Ishikawa (cell line): ENCODE results near the gene ADD3.

ENCODE experiments used
- CEBPB ChIP-seq: IDR thresholded peaks from 2 replicates; pipeline ENCODE4 v1.6.1; 2012
- CREB1 ChIP-seq: IDR thresholded peaks from 2 replicates; pipeline ENCODE4 v1.6.1; 2012; ENCODE audit warnings: low read depth
- EGR1 ChIP-seq: IDR thresholded peaks from 2 replicates; pipeline ENCODE4 v1.6.1; 2012
- EP300 ChIP-seq: IDR thresholded peaks from 2 replicates; pipeline ENCODE4 v1.6.1; 2012; ENCODE audit warnings: borderline replicate concordance
- FOXM1 ChIP-seq: IDR thresholded peaks from 2 replicates; pipeline ENCODE4 v1.6.1; 2012; ENCODE audit warnings: low read depth, borderline replicate concordance
- MAX ChIP-seq: IDR thresholded peaks from 2 replicates; pipeline ENCODE4 v1.6.1; 2012
- NFIC ChIP-seq: IDR thresholded peaks from 2 replicates; pipeline ENCODE4 v1.6.1; 2012
- RAD21 ChIP-seq: IDR thresholded peaks from 2 replicates; pipeline ENCODE4 v1.6.1; 2012; ENCODE audit warnings: low read depth
- TAF1 ChIP-seq: IDR thresholded peaks from 2 replicates; pipeline ENCODE4 v1.6.1; 2012; ENCODE audit warnings: low read depth, mild to moderate bottlenecking
- TCF12 ChIP-seq: IDR thresholded peaks from 2 replicates; pipeline ENCODE4 v1.6.1; 2012; ENCODE audit warnings: low read depth
- TEAD4 ChIP-seq: IDR thresholded peaks from 2 replicates; pipeline ENCODE4 v1.6.1; 2012
- YY1 ChIP-seq: IDR thresholded peaks from 2 replicates; pipeline ENCODE4 v1.6.1; 2012; ENCODE audit warnings: low read depth
- ZBTB7A ChIP-seq: IDR thresholded peaks from 2 replicates; pipeline ENCODE4 v1.6.1; 2012; ENCODE audit warnings: low read depth
- TF ChIP-seq, protein P1 (sequence below): IDR thresholded peaks from 2 replicates; pipeline ENCODE4 v1.6.1; 2012; ENCODE audit warnings: low read depth, mild to moderate bottlenecking
- TF ChIP-seq, protein P2 (sequence below): IDR thresholded peaks from 2 replicates; pipeline ENCODE4 v1.6.1; 2012

ADD3 gene

DNA sequence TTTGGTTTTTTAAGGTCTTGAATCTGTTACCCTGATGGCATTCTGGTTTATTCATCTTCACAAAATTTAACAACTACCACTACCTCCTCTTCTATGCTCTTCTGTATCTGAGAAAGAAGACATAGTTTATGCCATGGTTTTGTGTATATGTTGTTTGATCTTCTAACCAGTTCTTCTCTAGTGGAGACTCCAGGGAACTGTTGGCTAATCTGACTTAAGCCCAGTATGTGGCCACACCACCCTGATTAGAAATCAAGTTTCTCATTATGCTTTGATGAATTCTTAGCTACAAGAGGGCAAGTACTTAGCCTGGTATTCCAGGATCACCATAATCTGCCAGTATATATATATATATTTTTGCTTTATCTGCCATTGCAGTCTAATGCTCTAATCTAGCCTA, 100.1 kb downstream of the ADD3 start:
- no peak for TF ChIP-seq FOXM1
- TF ChIP-seq MAX = no peak
- no peak for TF ChIP-seq CREB1
- TF ChIP-seq NFIC = no peak
- no peak for TF ChIP-seq TCF12
- no peak for TF ChIP-seq CEBPB
- TF ChIP-seq RAD21 = no peak
- TF ChIP-seq TAF1 = no peak

GRCh38 chr10:110109511-110109910, 101.7 kb downstream of the ADD3 start:
- no peak for TF ChIP-seq RAD21
- TF ChIP-seq YY1 = no peak
- no peak for TF ChIP-seq EP300
- TF ChIP-seq NFIC = no peak
- no peak for TF ChIP-seq TEAD4
- TF ChIP-seq EGR1 = no peak
- TF ChIP-seq, protein P1, sequence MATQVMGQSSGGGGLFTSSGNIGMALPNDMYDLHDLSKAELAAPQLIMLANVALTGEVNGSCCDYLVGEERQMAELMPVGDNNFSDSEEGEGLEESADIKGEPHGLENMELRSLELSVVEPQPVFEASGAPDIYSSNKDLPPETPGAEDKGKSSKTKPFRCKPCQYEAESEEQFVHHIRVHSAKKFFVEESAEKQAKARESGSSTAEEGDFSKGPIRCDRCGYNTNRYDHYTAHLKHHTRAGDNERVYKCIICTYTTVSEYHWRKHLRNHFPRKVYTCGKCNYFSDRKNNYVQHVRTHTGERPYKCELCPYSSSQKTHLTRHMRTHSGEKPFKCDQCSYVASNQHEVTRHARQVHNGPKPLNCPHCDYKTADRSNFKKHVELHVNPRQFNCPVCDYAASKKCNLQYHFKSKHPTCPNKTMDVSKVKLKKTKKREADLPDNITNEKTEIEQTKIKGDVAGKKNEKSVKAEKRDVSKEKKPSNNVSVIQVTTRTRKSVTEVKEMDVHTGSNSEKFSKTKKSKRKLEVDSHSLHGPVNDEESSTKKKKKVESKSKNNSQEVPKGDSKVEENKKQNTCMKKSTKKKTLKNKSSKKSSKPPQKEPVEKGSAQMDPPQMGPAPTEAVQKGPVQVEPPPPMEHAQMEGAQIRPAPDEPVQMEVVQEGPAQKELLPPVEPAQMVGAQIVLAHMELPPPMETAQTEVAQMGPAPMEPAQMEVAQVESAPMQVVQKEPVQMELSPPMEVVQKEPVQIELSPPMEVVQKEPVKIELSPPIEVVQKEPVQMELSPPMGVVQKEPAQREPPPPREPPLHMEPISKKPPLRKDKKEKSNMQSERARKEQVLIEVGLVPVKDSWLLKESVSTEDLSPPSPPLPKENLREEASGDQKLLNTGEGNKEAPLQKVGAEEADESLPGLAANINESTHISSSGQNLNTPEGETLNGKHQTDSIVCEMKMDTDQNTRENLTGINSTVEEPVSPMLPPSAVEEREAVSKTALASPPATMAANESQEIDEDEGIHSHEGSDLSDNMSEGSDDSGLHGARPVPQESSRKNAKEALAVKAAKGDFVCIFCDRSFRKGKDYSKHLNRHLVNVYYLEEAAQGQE = no peak
- no peak for TF ChIP-seq CEBPB
- no peak for TF ChIP-seq TCF12
- TF ChIP-seq ZBTB7A = no peak
- TF ChIP-seq CREB1 = no peak
- no peak for TF ChIP-seq MAX
- TF ChIP-seq FOXM1 = no peak
- TF ChIP-seq, protein P2, sequence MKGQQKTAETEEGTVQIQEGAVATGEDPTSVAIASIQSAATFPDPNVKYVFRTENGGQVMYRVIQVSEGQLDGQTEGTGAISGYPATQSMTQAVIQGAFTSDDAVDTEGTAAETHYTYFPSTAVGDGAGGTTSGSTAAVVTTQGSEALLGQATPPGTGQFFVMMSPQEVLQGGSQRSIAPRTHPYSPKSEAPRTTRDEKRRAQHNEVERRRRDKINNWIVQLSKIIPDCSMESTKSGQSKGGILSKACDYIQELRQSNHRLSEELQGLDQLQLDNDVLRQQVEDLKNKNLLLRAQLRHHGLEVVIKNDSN = no peak
- TF ChIP-seq TAF1 = no peak

GRCh38 chr10:110110338-110110737, 102.6 kb downstream of the ADD3 start:
- no peak for TF ChIP-seq TEAD4

DNA sequence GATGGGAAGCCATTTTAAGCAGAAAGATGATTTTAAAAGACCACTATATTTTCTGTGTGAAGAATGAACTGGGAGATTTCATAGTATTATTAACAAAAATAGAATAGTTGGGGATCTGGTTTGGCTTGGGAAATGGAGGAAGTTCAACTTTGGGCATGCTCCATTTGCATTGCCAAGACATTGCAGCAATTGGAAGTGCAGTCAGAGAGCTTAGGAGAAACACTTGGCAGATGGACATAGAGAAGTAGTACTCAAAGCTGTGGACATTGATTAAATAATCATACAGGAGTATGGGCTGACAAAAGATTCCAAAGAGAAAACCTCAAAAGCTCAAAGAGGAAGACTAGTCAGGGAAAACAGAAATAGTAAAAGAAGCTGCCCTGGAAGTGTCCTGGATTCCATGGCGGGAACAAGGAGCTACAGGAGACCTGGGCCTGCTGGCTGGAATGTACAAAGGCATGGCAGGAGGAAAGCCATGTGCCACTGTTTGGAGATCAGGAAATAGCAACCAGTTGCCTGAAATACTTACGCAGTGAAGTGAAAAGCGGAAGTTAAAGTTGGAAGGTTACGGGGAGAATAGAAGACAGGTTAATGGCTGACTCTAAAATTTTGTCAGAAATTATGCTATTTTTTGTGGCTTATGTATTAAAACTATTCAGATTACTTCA, 106.0 kb downstream of the ADD3 start:
- no peak for TF ChIP-seq FOXM1
- TF ChIP-seq YY1 = no peak
- no peak for TF ChIP-seq NFIC
- TF ChIP-seq MAX = no peak
- TF ChIP-seq, protein P2 = no peak
- TF ChIP-seq TCF12 = no peak
- no peak for TF ChIP-seq EGR1
- no peak for TF ChIP-seq CEBPB
- TF ChIP-seq CREB1 = no peak
- no peak for TF ChIP-seq TAF1
- TF ChIP-seq, protein P1 = no peak
- no peak for TF ChIP-seq RAD21
- no peak for TF ChIP-seq TEAD4
- TF ChIP-seq EP300 = no peak
- no peak for TF ChIP-seq ZBTB7A

DNA sequence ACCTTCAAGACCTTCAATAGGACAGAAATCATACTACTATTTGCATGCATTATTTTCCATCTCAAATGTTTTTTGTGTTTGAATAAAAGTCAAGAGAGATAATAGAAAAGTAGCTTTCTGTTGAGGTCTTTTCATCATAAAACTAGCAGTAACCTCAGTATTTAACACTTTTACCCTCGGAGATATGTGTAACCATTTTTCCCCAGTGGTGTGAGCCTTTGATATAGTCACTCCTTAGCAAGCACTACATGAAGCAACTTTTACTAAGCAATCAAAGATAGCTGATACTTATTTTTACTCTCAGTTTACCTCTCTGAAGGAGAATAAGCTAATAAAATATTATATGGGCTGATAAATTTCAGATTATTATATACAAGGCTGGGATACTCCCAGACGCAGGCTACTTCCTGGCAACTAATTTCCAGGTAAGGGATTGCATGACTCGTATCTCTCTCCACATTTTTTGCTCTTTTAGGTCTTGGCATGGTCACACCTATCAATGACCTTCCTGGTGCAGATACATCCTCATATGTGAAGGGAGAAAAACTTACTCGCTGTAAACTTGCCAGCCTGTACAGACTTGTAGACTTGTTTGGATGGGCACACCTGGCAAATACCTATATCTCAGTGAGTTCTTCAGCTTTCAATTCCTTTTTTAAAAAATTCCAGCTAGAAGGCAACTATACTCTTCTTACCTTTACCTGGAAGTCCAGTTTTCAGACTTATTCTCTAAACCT, 108.2 kb downstream of the ADD3 start:
- TF ChIP-seq MAX (no peak), CREB1 (no peak), FOXM1 (no peak), YY1 (no peak), RAD21 (no peak), NFIC (no peak), CEBPB (no peak), EP300 (no peak), TCF12 (no peak), EGR1 (no peak), TEAD4 (no peak)
